Activated T-helper 1 cell treated with anti-CD3 and anti-CD28 coated beads, Interleukin-12 subunit alpha, Interleukin-12 subunit beta, Interleukin-2, Interleukin-4 antibody, amounts not matched to agents 30 ng/mL and 10 ng/mL and 1 ng/mL, durations not matched to agents 14 hours and 24 hours and 36 hours (primary cell): ENCODE data around the gene PIGO. TPM values are rescaled to one million over a fixed set of nuclear protein-coding genes. Genes with fewer than 3 reads are reported as not detected.
A peak's percentile ranks its signal among the peaks of the same experiment; 100 is the strongest.

Experiments
- DNase-seq: peaks from one replicate; pipeline ENCODE4 v3.0.0; 2021; ENCODE audit warnings: low spot score
- H3K27ac Mint-ChIP-seq: one replicate; pipeline ENCODE4 v1.8.0; 2021; ENCODE audit warnings: mild to moderate bottlenecking, mixed read lengths
- H3K27me3 Mint-ChIP-seq: one replicate; pipeline ENCODE4 v1.8.0; 2022; ENCODE audit warnings: mild to moderate bottlenecking, moderate library complexity, mixed read lengths; ENCODE audit not compliant: insufficient read depth
- H3K36me3 Mint-ChIP-seq: one replicate; pipeline ENCODE4 v1.8.0; 2021; ENCODE audit warnings: low read depth, mixed read lengths
- H3K4me1 Mint-ChIP-seq: one replicate; pipeline ENCODE4 v1.8.0; 2021; ENCODE audit warnings: low read depth, mixed read lengths
- H3K4me3 Mint-ChIP-seq: one replicate; pipeline ENCODE4 v1.8.0; 2021; ENCODE audit warnings: mild to moderate bottlenecking, moderate library complexity, mixed read lengths
- H3K9me3 Mint-ChIP-seq: one replicate; pipeline ENCODE4 v1.8.0; 2021; ENCODE audit warnings: mixed read lengths
- intact Hi-C: fragments of 100-400 bp; cut with micrococcal nuclease; formaldehyde crosslinking; loops from one replicate; pipeline ENCODE4 v1.15.1; 2024
- total RNA-seq: library from RNA; stranded (reverse); gene quantifications from 2 replicates; pipeline ENCODE4 v1.2.3, GENCODE V29; 2022

PIGO gene
- total RNA-seq, 1 donor from 2014 or later = 34.4 TPM

DNA sequence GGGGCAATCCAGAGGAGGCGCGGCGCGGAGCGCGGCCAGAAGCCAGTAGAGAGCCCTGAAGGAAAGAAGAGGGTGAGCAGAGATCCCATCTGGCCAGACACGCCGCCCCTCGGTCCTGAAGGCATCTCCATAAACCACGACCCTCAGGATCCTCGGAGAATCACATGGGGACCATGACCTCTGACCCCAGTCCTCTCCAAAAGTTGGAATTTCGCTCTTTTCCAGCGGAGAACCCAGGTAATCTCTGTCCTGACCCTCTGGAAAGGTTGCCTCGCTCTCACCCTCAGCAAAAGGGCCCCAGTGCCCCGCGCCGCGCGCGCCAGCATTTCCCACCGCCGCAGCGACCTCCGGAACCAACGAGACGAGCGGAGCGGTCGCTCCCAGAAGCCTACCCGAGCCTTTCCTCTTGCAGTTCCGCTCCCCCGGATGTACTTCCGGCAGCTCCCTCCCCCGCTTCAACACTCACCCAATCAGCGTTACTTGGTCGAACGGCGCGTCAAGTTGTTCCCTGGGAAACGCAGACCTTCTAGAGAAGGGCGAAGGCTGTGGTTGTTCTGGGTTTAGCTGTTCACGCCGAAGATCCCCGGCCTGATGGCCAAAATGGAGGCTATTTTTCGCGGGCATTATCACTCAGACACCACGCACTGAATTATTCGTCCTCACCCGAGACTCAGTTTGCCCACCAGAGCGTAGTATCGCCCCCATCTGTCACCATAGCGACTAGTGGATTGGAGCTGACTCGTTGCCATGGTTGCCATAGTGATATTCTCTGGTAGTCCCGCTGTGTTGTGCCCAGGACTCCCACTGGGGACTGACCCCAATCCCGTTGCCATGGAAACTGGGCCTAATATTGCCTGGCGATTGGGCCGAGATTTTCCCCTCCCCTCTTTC lies 6.6 kb upstream of the PIGO start, which contains the start of gene STOML2:
Gene STOML2 (minus strand): TSS at position 363 of the 891 bp plus-strand sequence. CDS start 37 bp downstream, at position 326.
- Mint-ChIP-seq H3K36me3 (peaks cover 44% of the 10 kb centered on the region), H3K4me1 (peaks cover 28% of the 10 kb centered on the region), H3K4me3 (peak within 1 kb of the TSS; percentile 87), H3K9me3 (no peaks in the 10 kb centered on the region), H3K27ac (peak within 1 kb of the TSS; percentile 88), H3K27me3 (no peaks in the 10 kb centered on the region)
- peak; percentile 89 for DNase-seq
- intact Hi-C loops = loop anchor here (1.0 kb wide), 5 partner anchors 8 to 31 kb away; partner anchors contain the start of gene VCP

DNA sequence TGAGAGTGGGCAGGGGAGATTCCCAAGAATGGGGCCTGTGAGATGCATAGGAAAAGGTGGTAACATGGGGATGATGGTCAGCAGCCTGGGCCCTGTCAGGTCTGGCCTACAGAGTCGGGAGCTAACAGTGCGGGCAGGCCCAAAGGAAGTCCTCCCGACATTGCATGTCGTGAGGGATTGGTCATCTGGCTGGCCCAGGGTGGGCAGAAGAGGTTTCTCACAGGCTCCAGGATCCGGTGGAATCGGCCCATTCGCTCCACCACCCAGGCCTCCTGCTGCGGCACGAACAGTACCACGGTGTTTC lies 6.0 kb upstream of the PIGO start:
- H3K36me3 Mint-ChIP-seq = peaks cover 44% of the 10 kb centered on the region
- no peaks in the 10 kb centered on the region for H3K27me3 Mint-ChIP-seq
- intact Hi-C loops = no loop called here
- no peaks in the 10 kb centered on the region for H3K9me3 Mint-ChIP-seq
- H3K4me3 Mint-ChIP-seq = peak overlapping the region; percentile 87
- peaks cover 28% of the 10 kb centered on the region for H3K4me1 Mint-ChIP-seq
- H3K27ac Mint-ChIP-seq = peak overlapping the region; percentile 88
- DNase-seq = no peak

DNA sequence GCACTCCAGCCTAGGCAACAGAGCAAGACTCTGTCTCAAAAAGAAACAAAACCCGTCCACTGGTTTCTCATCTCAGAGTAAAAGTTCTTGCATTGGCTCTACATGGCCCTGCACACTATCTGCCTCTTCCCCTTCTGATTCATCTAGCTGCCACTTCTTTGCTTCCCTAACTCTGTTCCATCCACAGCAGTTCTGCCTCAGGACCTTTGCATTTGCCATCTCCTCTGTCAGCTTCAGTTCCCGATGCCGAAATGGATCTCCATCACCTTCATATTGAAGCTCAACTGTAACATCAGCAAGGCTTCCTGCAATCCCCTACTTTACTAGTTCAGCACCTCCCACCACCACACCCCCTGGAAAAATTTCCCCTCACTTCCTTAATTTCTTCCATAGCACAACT lies 1.2 kb upstream of the PIGO start:
- Mint-ChIP-seq H3K4me3 (peak overlapping the region; percentile 21), H3K36me3 (peaks cover 35% of the 10 kb centered on the region), H3K9me3 (no peaks in the 10 kb centered on the region), H3K27ac (peak overlapping the region; percentile 50), H3K4me1 (peaks cover 34% of the 10 kb centered on the region), H3K27me3 (no peaks in the 10 kb centered on the region)
- intact Hi-C loops = loop anchor here (5.0 kb wide), 1 partner anchor 395 kb away; no protein-coding TSS in a partner anchor
- no peak for DNase-seq

DNA sequence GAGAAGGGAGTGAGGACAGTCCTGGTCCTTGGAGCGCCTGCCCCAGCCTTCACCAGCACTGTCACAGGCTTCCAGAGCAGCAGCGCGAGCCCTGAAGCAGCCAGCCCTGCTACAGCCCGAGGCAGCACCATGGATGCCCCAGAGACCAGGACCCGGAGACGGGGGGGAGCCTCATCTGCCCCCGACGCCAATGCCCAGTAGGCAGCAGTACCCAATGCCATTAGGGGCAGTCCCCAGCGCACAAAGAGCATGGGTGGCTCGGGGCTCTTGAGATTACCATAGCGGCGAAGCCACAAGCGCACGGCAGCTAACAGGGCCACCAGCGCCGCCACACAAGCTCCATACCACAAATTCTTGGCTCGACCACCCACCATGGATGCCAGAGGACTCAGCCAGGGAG lies 4.9 kb downstream of the PIGO start:
- no peak for DNase-seq
- no peaks in the 10 kb centered on the region for H3K9me3 Mint-ChIP-seq
- H3K27ac Mint-ChIP-seq = no peak overlapping the region
- H3K27me3 Mint-ChIP-seq = no peaks in the 10 kb centered on the region
- H3K4me1 Mint-ChIP-seq = peaks cover 15% of the 10 kb centered on the region
- peaks cover 30% of the 10 kb centered on the region for H3K36me3 Mint-ChIP-seq
- no peak overlapping the region for H3K4me3 Mint-ChIP-seq
- intact Hi-C loops = no loop called here

DNA sequence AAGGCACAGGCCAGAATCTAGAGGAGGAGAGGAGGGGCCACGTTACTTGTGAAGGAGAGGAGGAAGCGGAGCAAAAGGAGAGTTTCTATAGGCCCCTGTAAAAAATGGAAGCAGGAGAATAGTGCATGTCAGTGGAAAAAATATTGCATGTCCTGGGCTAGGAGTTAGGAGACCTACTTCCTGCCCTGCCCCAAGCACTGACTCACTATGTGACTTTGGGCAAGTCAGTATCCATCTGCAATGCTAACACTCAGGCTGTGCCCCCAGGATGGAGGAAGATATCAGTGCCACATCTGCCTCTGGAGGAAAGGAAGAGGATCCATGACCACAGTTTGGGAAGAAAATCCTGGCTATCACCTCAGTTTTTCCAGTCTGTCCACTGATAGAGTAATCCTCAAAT lies 7.0 kb downstream of the PIGO start:
- Mint-ChIP-seq H3K27ac (no peak overlapping the region), H3K36me3 (peaks cover 26% of the 10 kb centered on the region), H3K27me3 (no peaks in the 10 kb centered on the region), H3K4me3 (no peak overlapping the region), H3K4me1 (peaks cover 2% of the 10 kb centered on the region), H3K9me3 (no peaks in the 10 kb centered on the region)
- intact Hi-C loops = no loop called here
- DNase-seq = no peak

DNA sequence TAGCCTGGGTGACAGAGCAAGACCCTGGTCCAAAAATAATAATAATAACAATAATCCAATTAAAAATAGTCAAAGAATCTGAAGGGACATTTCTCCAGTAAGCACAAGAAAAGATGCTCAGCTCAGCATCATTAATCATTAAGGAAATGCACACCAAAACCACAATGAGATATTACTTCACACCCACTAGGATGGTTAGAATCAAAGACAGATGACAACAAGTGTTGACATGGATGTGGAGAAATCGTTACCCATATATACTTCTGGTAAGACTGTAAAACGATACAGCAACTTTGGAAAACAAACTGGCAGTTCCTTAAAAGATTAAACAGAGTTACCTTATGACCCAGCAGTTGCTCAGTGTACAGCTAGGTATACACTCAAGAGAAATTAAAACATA lies 11.3 kb downstream of the PIGO start:
- Mint-ChIP-seq H3K27me3 (no peaks in the 10 kb centered on the region), H3K36me3 (peaks cover 16% of the 10 kb centered on the region), H3K4me1 (peaks cover 4% of the 10 kb centered on the region), H3K4me3 (no peak overlapping the region), H3K27ac (no peak overlapping the region), H3K9me3 (no peaks in the 10 kb centered on the region)
- no peak for DNase-seq
- intact Hi-C loops = no loop called here

DNA sequence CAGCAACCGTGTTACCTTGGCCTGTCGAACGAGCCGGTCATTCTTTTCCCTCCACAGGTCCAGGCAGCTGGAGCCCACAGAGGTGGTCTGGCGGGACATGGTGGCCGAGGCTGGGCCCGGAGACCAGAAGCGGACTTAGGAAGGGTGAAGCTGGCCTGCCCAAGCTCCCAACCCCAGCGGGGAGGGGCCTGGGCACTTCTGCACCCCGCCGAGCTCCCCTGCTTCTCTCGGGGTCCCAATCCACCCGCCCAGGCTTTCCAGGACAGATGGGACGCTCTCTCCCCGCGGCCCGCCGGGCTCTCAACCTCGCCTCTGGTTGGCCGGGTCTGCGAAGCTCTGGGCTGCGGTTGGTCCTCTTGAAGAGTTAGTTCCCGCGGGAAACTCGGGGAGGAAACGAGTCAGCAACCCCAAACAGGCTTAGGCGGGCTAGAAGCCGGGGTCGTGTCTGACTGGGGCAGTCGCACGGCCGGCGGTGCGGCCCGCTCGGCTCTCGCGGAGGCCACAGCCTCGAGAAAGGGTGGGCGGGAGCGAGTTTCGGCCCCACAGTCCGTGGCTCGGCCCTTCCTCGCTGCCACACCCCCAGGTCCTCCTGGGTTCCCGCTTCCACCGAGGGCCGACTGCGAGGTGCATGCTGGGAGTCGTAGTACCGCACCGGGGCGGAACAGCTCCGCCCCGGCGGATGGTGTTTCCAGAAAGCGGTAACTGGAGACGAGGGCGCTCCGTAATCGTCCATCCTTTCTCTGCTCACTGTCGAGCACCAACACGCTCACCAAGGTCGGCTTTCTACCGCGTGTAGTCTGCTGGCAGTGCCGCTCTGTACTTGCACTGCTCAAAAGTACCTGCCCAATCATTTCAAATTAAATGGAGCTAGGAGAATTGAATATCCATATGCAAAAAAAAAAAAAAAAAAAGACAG lies 16.7 kb downstream of the PIGO start, which contains the start of gene FANCG:
Gene FANCG (minus strand): TSS at position 517 of the 916 bp plus-strand sequence. CDS start 418 bp downstream, at position 99.
- peaks cover 32% of the 10 kb centered on the region for H3K4me1 Mint-ChIP-seq
- H3K36me3 Mint-ChIP-seq = peaks cover 21% of the 10 kb centered on the region

DNA sequence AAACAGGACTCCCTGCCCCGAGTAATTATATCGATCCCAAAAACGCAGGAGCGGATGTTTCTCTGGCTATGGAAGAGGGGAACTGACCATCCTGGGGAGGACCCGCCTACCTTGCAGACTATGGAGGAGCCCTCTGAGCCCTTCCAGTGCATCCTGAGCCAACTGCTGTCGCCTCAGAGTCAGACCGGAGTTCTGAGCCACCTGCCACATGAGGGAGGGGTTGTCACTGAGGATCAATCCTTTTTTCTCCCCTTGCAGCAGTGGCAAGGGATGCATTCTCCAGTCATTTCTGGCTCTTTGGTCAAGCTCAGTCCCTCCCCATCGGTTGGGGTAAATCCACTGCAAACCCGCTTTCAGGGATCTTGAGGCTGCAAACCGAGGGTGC lies 17.4 kb downstream of the PIGO start:
- DNase-seq = peak; percentile 4
- H3K9me3 Mint-ChIP-seq = no peaks in the 10 kb centered on the region
- peaks cover 32% of the 10 kb centered on the region for H3K4me1 Mint-ChIP-seq
- intact Hi-C loops = loop anchor here (1.0 to 10.0 kb wide), 5 partner anchors 37 to 1607 kb away; partner anchors contain the start of genes CCL27, DNAI1, FAM219A and NOL6
- peak overlapping the region; percentile 76 for H3K27ac Mint-ChIP-seq
- peak overlapping the region; percentile 96 for H3K4me3 Mint-ChIP-seq
- H3K36me3 Mint-ChIP-seq = peaks cover 23% of the 10 kb centered on the region
- no peaks in the 10 kb centered on the region for H3K27me3 Mint-ChIP-seq

More for the DNA sequence above, 16.7 kb downstream of the PIGO start, which contains the start of gene FANCG:
- H3K4me3 Mint-ChIP-seq = peak within 1 kb of the TSS; percentile 96
- H3K9me3 Mint-ChIP-seq = no peaks in the 10 kb centered on the region
- intact Hi-C loops = loop anchor here (1.0 to 10.0 kb wide), 9 partner anchors 7 to 1607 kb away; partner anchors contain the start of genes CCL27, DNAI1, FAM219A and NOL6
- H3K27me3 Mint-ChIP-seq = no peaks in the 10 kb centered on the region
- peak; percentile 86 for DNase-seq
- peak within 1 kb of the TSS; percentile 98 for H3K27ac Mint-ChIP-seq

DNA sequence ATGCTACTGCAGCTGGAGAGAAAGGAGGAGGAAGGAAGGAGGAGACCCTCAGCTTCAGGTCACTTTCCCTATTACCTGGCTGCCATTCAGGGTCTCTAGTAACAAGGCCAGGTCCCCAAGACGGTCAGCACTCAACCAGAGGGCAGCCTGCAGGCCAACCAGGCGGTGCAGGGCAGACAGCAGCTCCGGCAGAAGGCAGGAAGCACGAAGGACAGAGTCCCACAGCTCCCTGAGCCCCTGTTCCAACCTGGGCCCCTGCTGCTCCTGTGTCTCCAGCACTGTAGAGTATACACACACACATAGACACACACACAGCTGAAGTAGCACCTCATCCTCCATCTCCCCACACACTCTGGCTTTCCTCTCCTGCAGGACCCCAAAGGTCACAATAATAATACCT lies 18.3 kb downstream of the PIGO start:
- H3K4me1 Mint-ChIP-seq = peaks cover 39% of the 10 kb centered on the region
- no peak for DNase-seq
- H3K27me3 Mint-ChIP-seq = no peaks in the 10 kb centered on the region
- intact Hi-C loops = loop anchor here (5.0 to 10.0 kb wide), 4 partner anchors 413 to 1606 kb away; partner anchors contain the start of genes CCL27, DNAI1, FAM219A and NOL6
- peak overlapping the region; percentile 96 for H3K4me3 Mint-ChIP-seq
- peak overlapping the region; percentile 76 for H3K27ac Mint-ChIP-seq
- no peaks in the 10 kb centered on the region for H3K9me3 Mint-ChIP-seq
- peaks cover 29% of the 10 kb centered on the region for H3K36me3 Mint-ChIP-seq

DNA sequence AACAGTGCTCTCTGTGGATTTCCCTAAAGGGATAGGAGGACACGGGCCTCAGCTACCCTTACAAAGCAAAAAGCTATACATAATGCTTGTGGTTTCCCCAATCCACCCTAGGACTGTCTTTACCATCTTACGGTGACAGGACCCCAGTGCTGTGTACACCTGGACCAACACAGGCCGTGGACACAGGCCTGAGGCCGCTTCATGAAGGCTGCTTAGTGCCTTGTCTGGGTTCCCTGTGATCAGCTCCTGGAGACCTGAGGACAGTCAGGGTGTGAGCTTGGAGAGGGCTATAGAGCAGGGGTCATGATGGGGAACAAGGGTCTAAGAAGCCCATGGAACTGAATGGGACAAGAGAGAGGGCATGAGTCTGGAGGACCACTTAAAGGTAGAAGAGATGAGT lies 19.5 kb downstream of the PIGO start:
- H3K27me3 Mint-ChIP-seq = no peaks in the 10 kb centered on the region
- no peak for DNase-seq
- peak overlapping the region; percentile 59 for H3K27ac Mint-ChIP-seq
- H3K9me3 Mint-ChIP-seq = no peaks in the 10 kb centered on the region
- intact Hi-C loops = loop anchor here (5.0 to 10.0 kb wide), 4 partner anchors 412 to 1605 kb away; partner anchors contain the start of genes CCL27, DNAI1, FAM219A and NOL6
- peaks cover 44% of the 10 kb centered on the region for H3K4me1 Mint-ChIP-seq
- H3K36me3 Mint-ChIP-seq = peaks cover 29% of the 10 kb centered on the region
- H3K4me3 Mint-ChIP-seq = peak overlapping the region; percentile 62

DNA sequence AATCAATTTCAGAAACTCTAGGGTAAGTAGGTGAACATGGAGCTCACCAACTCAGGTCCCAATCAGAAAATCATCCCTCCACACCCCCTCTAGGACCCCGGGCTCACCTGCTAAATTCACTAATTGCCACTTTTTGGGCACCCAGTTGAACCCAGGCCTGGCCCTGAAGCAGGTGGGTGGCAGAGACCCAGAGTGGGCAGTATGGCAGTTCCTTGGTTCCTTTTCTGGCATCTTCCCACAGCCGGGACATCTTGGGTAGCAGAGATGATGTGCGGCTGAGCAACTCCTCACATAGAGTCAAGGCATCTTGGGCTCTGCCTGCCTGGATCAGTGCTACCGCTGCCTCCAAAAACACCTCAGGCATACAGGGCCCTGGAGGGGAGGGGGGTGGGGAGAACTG lies 21.0 kb downstream of the PIGO start:
- intact Hi-C loops = loop anchor here (5.0 to 10.0 kb wide), 4 partner anchors 411 to 1603 kb away; partner anchors contain the start of genes CCL27, DNAI1, FAM219A and NOL6
- H3K36me3 Mint-ChIP-seq = peaks cover 41% of the 10 kb centered on the region
- H3K4me1 Mint-ChIP-seq = peaks cover 51% of the 10 kb centered on the region

DNA sequence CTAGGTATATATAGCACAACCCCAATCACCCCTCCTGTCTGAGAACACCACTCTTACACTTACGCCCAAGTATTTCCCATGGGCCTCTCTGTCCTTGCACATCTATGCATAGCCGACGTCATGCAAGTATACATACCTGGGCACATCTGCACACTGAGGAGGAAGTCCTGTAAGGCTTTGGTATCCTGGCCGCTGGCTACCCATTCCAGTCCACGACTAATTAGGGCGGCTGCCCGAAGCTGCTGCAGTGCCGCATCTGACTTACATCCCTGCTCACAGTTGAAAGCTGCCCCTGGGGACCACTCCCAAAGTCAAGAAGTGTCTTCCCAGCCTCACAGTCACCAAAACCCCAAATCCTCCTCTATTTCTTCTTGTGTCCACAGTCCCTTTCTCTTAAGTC lies 21.6 kb downstream of the PIGO start:
- no peaks in the 10 kb centered on the region for H3K9me3 Mint-ChIP-seq
- H3K27ac Mint-ChIP-seq = peak overlapping the region; percentile 33
- H3K27me3 Mint-ChIP-seq = no peaks in the 10 kb centered on the region
- H3K4me1 Mint-ChIP-seq = peaks cover 52% of the 10 kb centered on the region
- intact Hi-C loops = loop anchor here (5.0 to 10.0 kb wide), 5 partner anchors 410 to 1602 kb away; partner anchors contain the start of genes CCL27, DNAI1, FAM219A and NOL6
- no peak for DNase-seq
- no peak overlapping the region for H3K4me3 Mint-ChIP-seq
- peaks cover 46% of the 10 kb centered on the region for H3K36me3 Mint-ChIP-seq

More for the DNA sequence above, 21.0 kb downstream of the PIGO start:
- Mint-ChIP-seq H3K27me3 (no peaks in the 10 kb centered on the region), H3K4me3 (no peak overlapping the region), H3K9me3 (no peaks in the 10 kb centered on the region), H3K27ac (no peak overlapping the region)
- DNase-seq = no peak
